Measurements from ENCODE around the gene SNX18.

SNX18 gene

DNA sequence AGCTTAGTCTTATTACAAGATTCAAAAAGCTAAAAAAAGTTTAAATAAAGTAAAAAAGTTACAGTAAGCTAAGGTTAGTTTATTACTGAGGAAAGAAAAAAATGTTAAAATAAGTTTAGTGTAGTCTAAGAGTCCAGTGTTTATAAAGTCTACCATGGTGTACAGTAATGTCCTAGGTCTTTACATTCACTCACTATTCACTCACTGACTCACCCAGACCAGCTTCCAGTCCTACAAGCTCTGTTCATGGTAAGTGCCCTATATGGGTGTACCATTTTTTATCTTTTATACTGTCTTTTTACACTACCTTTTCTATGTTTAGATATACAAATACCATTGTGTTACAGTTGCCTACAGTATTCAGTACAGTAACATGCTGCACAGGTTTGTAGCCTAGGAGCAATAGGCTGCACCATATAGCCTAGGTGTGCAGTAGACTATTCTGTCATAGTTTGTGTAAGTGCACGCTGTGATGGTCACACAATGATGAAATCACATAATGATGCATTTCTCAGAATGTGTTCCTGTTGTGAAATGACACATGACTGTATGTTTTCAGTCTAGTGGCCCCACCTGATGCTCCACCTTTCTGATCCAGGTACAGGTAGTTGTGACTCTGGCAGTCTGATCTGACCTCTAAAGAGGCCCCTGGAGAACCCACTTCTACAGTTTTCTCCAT lies 45.7 kb downstream of the SNX18 start:
- no peaks in the 10 kb centered on the region for H3K36me3 ChIP-seq (ENCODE audit: insufficient read depth)
- H3K27me3 ChIP-seq (ENCODE audit: insufficient read depth, low read depth): no peaks in the 10 kb centered on the region
- no peak overlapping the region for H3K4me2 ChIP-seq
- no peak overlapping the region for H2AFZ ChIP-seq (ENCODE audit: low read depth)
- TF ChIP-seq, protein P1, sequence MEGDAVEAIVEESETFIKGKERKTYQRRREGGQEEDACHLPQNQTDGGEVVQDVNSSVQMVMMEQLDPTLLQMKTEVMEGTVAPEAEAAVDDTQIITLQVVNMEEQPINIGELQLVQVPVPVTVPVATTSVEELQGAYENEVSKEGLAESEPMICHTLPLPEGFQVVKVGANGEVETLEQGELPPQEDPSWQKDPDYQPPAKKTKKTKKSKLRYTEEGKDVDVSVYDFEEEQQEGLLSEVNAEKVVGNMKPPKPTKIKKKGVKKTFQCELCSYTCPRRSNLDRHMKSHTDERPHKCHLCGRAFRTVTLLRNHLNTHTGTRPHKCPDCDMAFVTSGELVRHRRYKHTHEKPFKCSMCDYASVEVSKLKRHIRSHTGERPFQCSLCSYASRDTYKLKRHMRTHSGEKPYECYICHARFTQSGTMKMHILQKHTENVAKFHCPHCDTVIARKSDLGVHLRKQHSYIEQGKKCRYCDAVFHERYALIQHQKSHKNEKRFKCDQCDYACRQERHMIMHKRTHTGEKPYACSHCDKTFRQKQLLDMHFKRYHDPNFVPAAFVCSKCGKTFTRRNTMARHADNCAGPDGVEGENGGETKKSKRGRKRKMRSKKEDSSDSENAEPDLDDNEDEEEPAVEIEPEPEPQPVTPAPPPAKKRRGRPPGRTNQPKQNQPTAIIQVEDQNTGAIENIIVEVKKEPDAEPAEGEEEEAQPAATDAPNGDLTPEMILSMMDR (conservative IDR thresholded peaks at IDR 0.05; ENCODE audit: low read depth, low read length): no peak
- no peak overlapping the region for H3K9ac ChIP-seq
- no peak overlapping the region for H3K4me3 ChIP-seq (IDR thresholded peaks at IDR 0.05; ENCODE audit: insufficient read depth, low read depth, low read length)
- H3K27ac ChIP-seq: no peak overlapping the region
- H3K79me2 ChIP-seq (ENCODE audit: insufficient read depth, low read depth): no peaks in the 10 kb centered on the region
- H4K20me1 ChIP-seq (ENCODE audit: insufficient read depth): no peaks in the 10 kb centered on the region
- H3K4me1 ChIP-seq (ENCODE audit: low read depth, poor library complexity, severe bottlenecking): peaks cover 8% of the 10 kb centered on the region

DNA sequence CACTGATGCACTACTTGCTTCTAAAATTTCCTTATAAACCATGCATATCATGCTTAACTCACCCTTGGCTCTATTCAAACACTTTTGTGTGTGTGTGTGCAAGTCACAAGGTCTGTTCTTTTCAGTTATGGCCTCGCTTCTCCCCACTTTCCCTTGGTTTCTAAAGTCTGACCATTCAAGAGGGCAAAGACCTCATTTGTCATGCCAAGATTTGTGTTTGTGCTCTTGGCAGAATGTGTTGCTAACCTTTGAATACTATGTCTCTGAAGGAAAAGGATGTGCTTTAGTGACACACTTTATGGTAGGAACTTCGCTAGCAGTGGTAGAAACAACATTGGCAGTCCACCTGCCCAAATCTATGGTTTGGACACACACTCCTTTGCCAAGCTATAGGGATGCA lies 50.4 kb downstream of the SNX18 start:
- Histone ChIP-seq H3K27ac (no peak overlapping the region), H4K20me1 (ENCODE audit: insufficient read depth) (no peaks in the 10 kb centered on the region), H3K9ac (no peak overlapping the region), H3K27me3 (ENCODE audit: insufficient read depth, low read depth) (no peaks in the 10 kb centered on the region), H2AFZ (ENCODE audit: low read depth) (no peak overlapping the region), H3K79me2 (ENCODE audit: insufficient read depth, low read depth) (no peaks in the 10 kb centered on the region), H3K4me2 (no peak overlapping the region), H3K36me3 (ENCODE audit: insufficient read depth) (no peaks in the 10 kb centered on the region), H3K4me3 (IDR thresholded peaks at IDR 0.05; ENCODE audit: insufficient read depth, low read depth, low read length) (no peak overlapping the region), H3K4me1 (ENCODE audit: low read depth, poor library complexity, severe bottlenecking) (no peaks in the 10 kb centered on the region)
- TF ChIP-seq, protein P1 (conservative IDR thresholded peaks at IDR 0.05; ENCODE audit: low read depth, low read length): no peak

DNA sequence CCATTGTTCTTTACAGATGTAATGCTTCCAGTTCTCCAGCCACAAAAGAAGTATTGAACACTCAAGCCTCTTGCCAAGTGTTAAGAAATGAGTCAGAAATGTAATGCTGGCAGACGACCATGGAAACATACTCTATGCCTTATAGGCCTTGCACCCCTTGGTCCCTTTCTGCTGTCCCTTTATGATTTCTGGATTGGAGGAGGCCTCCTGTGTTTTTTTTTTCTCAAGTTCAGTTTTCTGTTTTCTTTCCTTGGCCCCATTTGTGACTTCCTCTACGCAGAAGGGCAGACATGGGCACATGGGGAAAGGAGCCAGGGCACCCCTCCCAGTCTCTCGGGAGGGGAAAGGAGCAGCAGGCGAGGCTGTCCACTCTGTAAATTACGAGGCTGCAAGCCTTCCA lies 53.4 kb downstream of the SNX18 start:
- Histone ChIP-seq H3K4me3 (IDR thresholded peaks at IDR 0.05; ENCODE audit: insufficient read depth, low read depth, low read length) (no peak overlapping the region), H3K36me3 (ENCODE audit: insufficient read depth) (no peaks in the 10 kb centered on the region), H3K4me2 (no peak overlapping the region), H3K27ac (no peak overlapping the region), H3K79me2 (ENCODE audit: insufficient read depth, low read depth) (no peaks in the 10 kb centered on the region), H3K9ac (no peak overlapping the region), H3K27me3 (ENCODE audit: insufficient read depth, low read depth) (no peaks in the 10 kb centered on the region), H4K20me1 (ENCODE audit: insufficient read depth) (no peaks in the 10 kb centered on the region), H3K4me1 (ENCODE audit: low read depth, poor library complexity, severe bottlenecking) (no peaks in the 10 kb centered on the region), H2AFZ (ENCODE audit: low read depth) (no peak overlapping the region)
- TF ChIP-seq, protein P1 (conservative IDR thresholded peaks at IDR 0.05; ENCODE audit: low read depth, low read length): no peak

DNA sequence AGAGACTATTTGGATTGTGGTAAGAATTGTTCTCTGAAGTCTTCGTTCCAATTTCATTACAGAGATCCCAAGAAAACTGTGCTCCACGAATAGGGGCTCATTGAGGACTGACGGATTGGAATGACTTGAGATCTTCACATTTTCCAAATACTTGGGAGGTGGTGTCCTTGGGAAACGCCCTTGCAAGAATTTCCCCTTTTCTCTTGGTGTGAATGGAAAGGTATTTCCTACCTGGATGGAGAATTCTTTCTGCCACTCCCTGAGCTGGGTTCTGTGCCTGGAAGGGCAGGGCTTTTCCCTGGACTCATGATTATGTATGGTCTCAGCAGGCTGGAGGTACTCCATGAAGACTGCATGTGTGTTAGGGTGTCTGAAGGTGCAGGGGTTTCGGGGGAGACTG lies 53.9 kb downstream of the SNX18 start:
- no peaks in the 10 kb centered on the region for H3K79me2 ChIP-seq (ENCODE audit: insufficient read depth, low read depth)
- H3K4me2 ChIP-seq: no peak overlapping the region
- H2AFZ ChIP-seq (ENCODE audit: low read depth): no peak overlapping the region
- H4K20me1 ChIP-seq (ENCODE audit: insufficient read depth): no peaks in the 10 kb centered on the region
- no peak overlapping the region for H3K27ac ChIP-seq
- H3K36me3 ChIP-seq (ENCODE audit: insufficient read depth): no peaks in the 10 kb centered on the region
- H3K27me3 ChIP-seq (ENCODE audit: insufficient read depth, low read depth): no peaks in the 10 kb centered on the region
- no peaks in the 10 kb centered on the region for H3K4me1 ChIP-seq (ENCODE audit: low read depth, poor library complexity, severe bottlenecking)
- H3K9ac ChIP-seq: no peak overlapping the region
- TF ChIP-seq, protein P1 (conservative IDR thresholded peaks at IDR 0.05; ENCODE audit: low read depth, low read length): no peak
- no peak overlapping the region for H3K4me3 ChIP-seq (IDR thresholded peaks at IDR 0.05; ENCODE audit: insufficient read depth, low read depth, low read length)
